Endodermal cell (in vitro differentiated cells): ENCODE data around the gene SLC47A2. TPM values are rescaled to one million over a fixed set of nuclear protein-coding genes. Genes with fewer than 3 reads are reported as not detected.
"Not testable (repeated sequence)": the region's sequence is repeated elsewhere in the genome, so short reads cannot be mapped to it uniquely, and the experiment has no call there.

ENCODE experiments used
- DNase-seq: peaks from one replicate; pipeline ENCODE4 v3.0.0-alpha.2; 2017
- H3K27ac ChIP-seq: 2 replicates; pipeline ENCODE4 v1.5.1; 2013; ENCODE audit warnings: mild to moderate bottlenecking, low read depth, low read length, moderate library complexity
- H3K27me3 ChIP-seq: 2 replicates; pipeline ENCODE4 v1.6.1; 2013; ENCODE audit warnings: mild to moderate bottlenecking, low read length, moderate library complexity; ENCODE audit not compliant: insufficient read depth, control insufficient read depth, poor library complexity, severe bottlenecking
- H3K36me3 ChIP-seq: 2 replicates; pipeline ENCODE4 v1.7.0; 2013; ENCODE audit warnings: mild to moderate bottlenecking, low read length, moderate library complexity; ENCODE audit not compliant: control insufficient read depth, insufficient read depth
- H3K4me1 ChIP-seq: one replicate; pipeline ENCODE4 v1.7.0; 2013; ENCODE audit warnings: low read length; ENCODE audit not compliant: control insufficient read depth, insufficient read depth
- H3K4me3 ChIP-seq: 2 replicates; pipeline ENCODE4 v1.5.1; 2013; ENCODE audit warnings: mild to moderate bottlenecking, low read length, moderate library complexity
- H3K9ac ChIP-seq: 2 replicates; pipeline ENCODE4 v1.6.1; 2013; ENCODE audit warnings: mild to moderate bottlenecking, low read length, moderate library complexity; ENCODE audit not compliant: poor library complexity, severe bottlenecking; ENCODE audit errors: extremely low read depth
- H3K9me3 ChIP-seq: 2 replicates; pipeline ENCODE4 v1.6.1; 2013; ENCODE audit warnings: mild to moderate bottlenecking, low read length, moderate library complexity; ENCODE audit not compliant: control insufficient read depth
- H3K27ac Mint-ChIP-seq: 2 replicates; pipeline ENCODE4 v1.8.0; 2020; ENCODE audit warnings: mixed read lengths
- H3K27me3 Mint-ChIP-seq: 2 replicates; pipeline ENCODE4 v1.8.0; 2021; ENCODE audit warnings: mild to moderate bottlenecking, mixed read lengths; ENCODE audit not compliant: insufficient read depth
- H3K36me3 Mint-ChIP-seq: 2 replicates; pipeline ENCODE4 v1.8.0; 2020; ENCODE audit warnings: low read depth, mixed read lengths
- H3K4me1 Mint-ChIP-seq: 2 replicates; pipeline ENCODE4 v1.8.0; 2020; ENCODE audit warnings: mixed read lengths
- H3K4me3 Mint-ChIP-seq: 2 replicates; pipeline ENCODE4 v1.8.0; 2020; ENCODE audit warnings: mild to moderate bottlenecking, moderate library complexity, mixed read lengths
- H3K9me3 Mint-ChIP-seq: 2 replicates; pipeline ENCODE4 v1.8.0; 2020; ENCODE audit warnings: mild to moderate bottlenecking, mixed read lengths
- WGBS, 2 experiments: methylation state at CpG; one replicate each; pipeline versions ENCODE4 v1.1.5 to v1.1.7; 2013; ENCODE audit warnings: missing lambda C conversion rate in 2 of 2, mixed read lengths in 1 of 2; ENCODE audit not compliant: insufficient coverage in 1 of 2, insufficient read length in 1 of 2; 5-methylcytosine and 5-hydroxymethylcytosine counted together
- long read RNA-seq, 4 experiments: library from polyadenylated mRNA in 2 of 4; library from RNA in 1 of 4; library from capped mRNA in 1 of 4; stranded (forward) in 3 of 4; unstranded in 1 of 4; transcript quantifications; one replicate each; pipeline ENCODE4 v2.0.0, GENCODE V29; 2020 to 2021; ENCODE audit warnings: inconsistent platforms in 1 of 4
- polyA plus RNA-seq, 2 experiments: library from polyadenylated mRNA; stranded (reverse); fragments of 50-300 nt; gene quantifications; one replicate each; pipeline ENCODE4 v1.2.3, GENCODE V29; 2013
- total RNA-seq, 2 donors: library from RNA; stranded (reverse); fragmentation: NEBNext Ultra II Directional in 1 of 2; extraction: Animal tissue kit (Norgen Biotek cat#: 25700) in 1 of 2; gene quantifications; 2 replicates in 1 of 2; 3 replicates in 1 of 2; pipeline ENCODE4 v1.2.1, GENCODE V29; 2021
- TF ChIP-seq, protein P1 (sequence below): fragments of 200-600 bp; sonication (generic); conservative IDR thresholded peaks from 2 replicates; pipeline ENCODE4 v1.5.0; 2021; ENCODE audit warnings: antibody characterized with exemption, mild to moderate bottlenecking

The SLC47A2 gene, protein sequence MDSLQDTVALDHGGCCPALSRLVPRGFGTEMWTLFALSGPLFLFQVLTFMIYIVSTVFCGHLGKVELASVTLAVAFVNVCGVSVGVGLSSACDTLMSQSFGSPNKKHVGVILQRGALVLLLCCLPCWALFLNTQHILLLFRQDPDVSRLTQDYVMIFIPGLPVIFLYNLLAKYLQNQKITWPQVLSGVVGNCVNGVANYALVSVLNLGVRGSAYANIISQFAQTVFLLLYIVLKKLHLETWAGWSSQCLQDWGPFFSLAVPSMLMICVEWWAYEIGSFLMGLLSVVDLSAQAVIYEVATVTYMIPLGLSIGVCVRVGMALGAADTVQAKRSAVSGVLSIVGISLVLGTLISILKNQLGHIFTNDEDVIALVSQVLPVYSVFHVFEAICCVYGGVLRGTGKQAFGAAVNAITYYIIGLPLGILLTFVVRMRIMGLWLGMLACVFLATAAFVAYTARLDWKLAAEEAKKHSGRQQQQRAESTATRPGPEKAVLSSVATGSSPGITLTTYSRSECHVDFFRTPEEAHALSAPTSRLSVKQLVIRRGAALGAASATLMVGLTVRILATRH
- not detected for total RNA-seq
- not detected for polyA plus RNA-seq (2013, experiment 1 of 2)
- not detected for polyA plus RNA-seq (2013, experiment 2 of 2)
- long read RNA-seq, experiment 1: 0 reads
- long read RNA-seq, experiment 2: 0 reads
- long read RNA-seq, experiment 3: 0 reads
- long read RNA-seq, experiment 4: 0 reads

DNA sequence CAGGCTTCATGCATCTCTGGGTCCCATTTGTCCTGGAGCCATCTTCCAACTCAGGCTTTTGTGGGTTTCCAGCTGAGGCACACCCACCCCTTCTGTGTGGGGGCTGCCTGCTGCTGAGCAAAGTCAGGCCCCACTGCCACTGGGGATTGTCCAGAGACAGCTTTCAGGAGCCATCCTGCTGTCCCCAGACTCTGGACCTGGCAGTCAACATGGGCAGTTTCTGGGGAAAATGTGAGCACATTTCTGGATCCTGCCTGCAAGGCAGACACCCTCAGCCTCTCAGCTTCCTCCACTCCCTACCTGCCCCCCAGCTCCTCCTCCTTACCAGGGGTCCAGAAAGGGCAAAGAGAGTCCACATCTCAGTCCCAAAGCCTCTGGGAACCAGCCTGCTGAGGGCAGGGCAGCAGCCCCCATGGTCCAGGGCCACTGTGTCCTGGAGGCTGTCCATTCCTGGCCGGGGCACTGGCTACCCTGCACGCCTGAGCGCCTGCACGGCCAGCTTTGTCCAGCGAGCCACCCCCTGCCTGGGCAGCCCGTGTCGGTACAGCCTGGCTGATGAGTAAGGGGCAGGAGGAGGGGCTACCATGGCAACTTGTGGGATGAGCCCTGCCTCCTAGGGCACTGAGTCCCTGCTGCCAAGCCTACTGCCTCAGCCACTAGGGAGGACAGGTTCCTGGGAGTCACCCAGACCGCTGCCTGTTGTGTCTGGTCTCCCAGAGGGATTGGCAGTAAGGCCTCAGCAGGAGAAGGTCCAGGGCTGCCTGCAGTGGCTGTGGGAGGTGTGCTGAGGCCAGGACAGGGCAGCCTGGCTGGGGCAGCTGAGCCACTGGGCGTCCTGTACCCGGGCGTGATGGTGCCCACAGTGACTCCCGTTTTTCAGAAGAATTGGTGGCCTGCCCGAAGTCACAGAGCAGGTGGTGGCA is at the start of gene SLC47A2:
SLC47A2 (minus strand) TSS at position 477 of the 923 bp plus-strand sequence; CDS start at position 448, 29 bp downstream.
- Mint-ChIP-seq H3K27ac (no peak within 1 kb of the TSS), H3K27me3 (no peaks in the 10 kb centered on the region)
- no peak within 1 kb of the TSS for H3K9ac ChIP-seq

DNA sequence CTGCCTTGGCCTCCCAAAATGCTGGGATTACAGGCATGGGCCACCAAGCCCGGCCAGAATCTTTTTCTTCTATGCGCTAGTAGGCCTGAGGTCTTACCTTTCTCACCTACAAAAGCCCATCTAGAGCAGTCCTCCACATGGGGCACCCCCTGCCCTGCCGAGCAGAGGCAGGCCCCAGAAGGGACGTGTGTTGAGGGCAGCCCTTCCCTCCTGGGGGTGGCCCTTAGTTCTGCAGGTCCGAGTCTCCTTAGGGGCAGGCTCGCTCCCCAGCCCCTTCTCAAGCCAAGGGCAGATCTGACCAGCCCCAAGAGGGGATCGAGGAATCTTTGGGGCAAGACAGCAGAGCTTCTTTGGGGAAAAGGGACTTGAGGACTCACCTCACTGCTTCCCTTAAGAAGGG is 49.6 kb upstream of the SLC47A2 start:
- H3K27me3 ChIP-seq: no peaks in the 10 kb centered on the region
- Mint-ChIP-seq H3K4me1 (peaks cover 5% of the 10 kb centered on the region), H3K9me3 (no peaks in the 10 kb centered on the region), H3K4me3 (no peak overlapping the region), H3K36me3 (no peaks in the 10 kb centered on the region), H3K27me3 (peaks cover 3% of the 10 kb centered on the region), H3K27ac (no peak overlapping the region)
- no peaks in the 10 kb centered on the region for H3K9me3 ChIP-seq
- DNase-seq: no peak
- 86 to 89% methylated on average over 5 to 7 of the region's 7 CpGs for WGBS, 2 experiments
- TF ChIP-seq, protein P1, sequence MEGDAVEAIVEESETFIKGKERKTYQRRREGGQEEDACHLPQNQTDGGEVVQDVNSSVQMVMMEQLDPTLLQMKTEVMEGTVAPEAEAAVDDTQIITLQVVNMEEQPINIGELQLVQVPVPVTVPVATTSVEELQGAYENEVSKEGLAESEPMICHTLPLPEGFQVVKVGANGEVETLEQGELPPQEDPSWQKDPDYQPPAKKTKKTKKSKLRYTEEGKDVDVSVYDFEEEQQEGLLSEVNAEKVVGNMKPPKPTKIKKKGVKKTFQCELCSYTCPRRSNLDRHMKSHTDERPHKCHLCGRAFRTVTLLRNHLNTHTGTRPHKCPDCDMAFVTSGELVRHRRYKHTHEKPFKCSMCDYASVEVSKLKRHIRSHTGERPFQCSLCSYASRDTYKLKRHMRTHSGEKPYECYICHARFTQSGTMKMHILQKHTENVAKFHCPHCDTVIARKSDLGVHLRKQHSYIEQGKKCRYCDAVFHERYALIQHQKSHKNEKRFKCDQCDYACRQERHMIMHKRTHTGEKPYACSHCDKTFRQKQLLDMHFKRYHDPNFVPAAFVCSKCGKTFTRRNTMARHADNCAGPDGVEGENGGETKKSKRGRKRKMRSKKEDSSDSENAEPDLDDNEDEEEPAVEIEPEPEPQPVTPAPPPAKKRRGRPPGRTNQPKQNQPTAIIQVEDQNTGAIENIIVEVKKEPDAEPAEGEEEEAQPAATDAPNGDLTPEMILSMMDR: no peak
- no peaks in the 10 kb centered on the region for H3K4me1 ChIP-seq
- no peaks in the 10 kb centered on the region for H3K36me3 ChIP-seq
- H3K9ac ChIP-seq: no peak overlapping the region
- no peak overlapping the region for H3K27ac ChIP-seq
- no peak overlapping the region for H3K4me3 ChIP-seq

More for the DNA sequence above, at the start of gene SLC47A2:
- Mint-ChIP-seq H3K4me3 (no peak within 1 kb of the TSS), H3K4me1 (peaks cover 11% of the 10 kb centered on the region), H3K9me3 (no peaks in the 10 kb centered on the region), H3K36me3 (no peaks in the 10 kb centered on the region)
- DNase-seq: peak; percentile 66
- no peaks in the 10 kb centered on the region for H3K27me3 ChIP-seq
- H3K4me1 ChIP-seq: no peaks in the 10 kb centered on the region
- H3K36me3 ChIP-seq: no peaks in the 10 kb centered on the region
- TF ChIP-seq, protein P1: no peak
- H3K27ac ChIP-seq: no peak within 1 kb of the TSS
- WGBS, 2 experiments: 83 to 86% methylated on average over 6 to 13 of the region's 13 CpGs
- H3K9me3 ChIP-seq: no peaks in the 10 kb centered on the region
- H3K4me3 ChIP-seq: no peak within 1 kb of the TSS

DNA sequence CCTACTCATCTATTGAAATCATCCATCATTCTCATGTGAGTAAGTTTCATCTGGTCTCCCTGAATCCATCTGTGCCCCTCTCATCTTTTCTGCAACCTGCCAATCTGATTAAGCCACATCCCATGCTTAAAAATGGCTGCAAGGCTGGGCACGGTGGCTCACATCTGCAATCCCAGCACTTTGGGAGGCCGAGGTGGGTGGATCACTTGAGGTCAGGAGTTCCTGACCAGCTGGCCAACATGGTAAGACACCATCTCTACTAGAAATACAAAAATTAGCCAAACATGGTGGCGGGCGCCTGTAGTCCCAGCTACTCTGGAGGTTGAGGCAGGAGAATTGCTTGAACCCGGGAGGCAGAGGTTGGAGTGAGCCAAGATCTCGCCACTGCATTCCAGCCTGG is 47.6 kb upstream of the SLC47A2 start:
- H3K4me3 Mint-ChIP-seq, DNase-seq, H3K9me3 Mint-ChIP-seq, H3K36me3 ChIP-seq, H3K9me3 ChIP-seq, H3K4me1 Mint-ChIP-seq, H3K36me3 Mint-ChIP-seq, H3K27me3 ChIP-seq, H3K9ac ChIP-seq, H3K27ac Mint-ChIP-seq, H3K27ac ChIP-seq, H3K4me1 ChIP-seq, H3K4me3 ChIP-seq, H3K27me3 Mint-ChIP-seq: not testable (repeated sequence)
- 95 to 100% methylated on average over 2 to 6 of the region's 6 CpGs for WGBS, 2 experiments
